ENCODE results near the gene BMERB1.

Gene BMERB1

GRCh38 chr16:15613676-15614075, 179.3 kb downstream of the BMERB1 start:
- no peak for DNase-seq (ENCODE audit: low spot score)

GRCh38 chr16:15616012-15616411, 181.6 kb downstream of the BMERB1 start:
- no peak for DNase-seq (ENCODE audit: low spot score)

GRCh38 chr16:15616475-15617165, 182.2 kb downstream of the BMERB1 start:
- DNase-seq (ENCODE audit: low spot score) = no peak

GRCh38 chr16:15617901-15618300, 183.5 kb downstream of the BMERB1 start:
- no peak for DNase-seq (ENCODE audit: low spot score)

GRCh38 chr16:15618392-15618791, 184.0 kb downstream of the BMERB1 start:
- DNase-seq (ENCODE audit: low spot score) = no peak

- no peak for DNase-seq (ENCODE audit: low spot score)
These were observed 186.3 kb downstream of the BMERB1 start for GRCh38 chr16:15620611-15621195.

- DNase-seq (ENCODE audit: low spot score) = no peak
These were observed 187.1 kb downstream of the BMERB1 start for GRCh38 chr16:15621456-15621855.

- DNase-seq (ENCODE audit: low spot score) = no peak
These were observed 187.5 kb downstream of the BMERB1 start for GRCh38 chr16:15621889-15622288.

GRCh38 chr16:15631730-15632409, 197.5 kb downstream of the BMERB1 start:
- no peak for DNase-seq (ENCODE audit: low spot score)

GRCh38 chr16:15635926-15636325, 201.5 kb downstream of the BMERB1 start:
- DNase-seq (ENCODE audit: low spot score) = no peak

- no peak for DNase-seq (ENCODE audit: low spot score)
These were observed 202.0 kb downstream of the BMERB1 start for GRCh38 chr16:15636392-15636873.
